Epidermal melanocyte (primary cell): ENCODE data around the gene POT1.

Source experiments
- DNase-seq: peaks from one replicate; pipeline ENCODE4 v3.0.0; 2011; ENCODE audit warnings: low spot score; ENCODE audit not compliant: insufficient read length

The POT1 gene

DNA sequence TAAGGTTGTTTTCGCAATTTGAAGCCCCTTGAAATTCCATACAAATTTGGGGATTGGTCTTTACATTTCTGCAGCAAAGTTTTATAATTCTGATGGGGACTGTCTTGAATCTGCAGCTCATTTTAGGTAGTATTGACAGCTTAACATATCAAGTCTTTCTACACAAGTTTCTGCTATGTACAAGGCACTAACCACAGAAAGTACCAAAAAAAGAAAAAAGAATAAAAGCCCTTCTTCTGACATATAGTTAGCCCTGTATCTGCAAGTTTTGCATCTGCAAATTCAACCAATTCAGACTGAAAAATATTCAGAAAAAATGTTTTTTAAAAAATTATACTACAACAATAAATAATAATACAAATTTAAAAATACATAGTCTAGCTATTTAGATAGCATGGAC, 15.3 kb downstream of the POT1 start:
- DNase-seq: no peak

DNA sequence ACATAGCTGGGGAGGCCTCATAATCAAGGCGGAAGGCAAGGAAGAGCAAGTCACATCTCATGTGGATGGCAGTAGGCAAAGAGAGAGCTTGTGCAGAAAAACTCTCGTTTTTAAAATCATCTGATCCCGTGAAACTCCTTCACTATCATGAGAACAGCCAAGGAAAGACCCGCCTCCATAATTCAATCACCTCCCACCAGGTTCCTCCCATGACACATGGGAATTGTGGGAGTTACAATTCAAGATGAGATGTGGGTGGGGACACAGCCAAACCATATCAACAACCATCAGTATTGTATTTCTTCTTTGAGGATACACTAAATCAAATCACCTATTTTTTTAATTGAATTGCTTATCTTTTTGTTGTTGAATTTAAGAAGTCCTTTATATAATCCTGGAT, 16.7 kb downstream of the POT1 start:
- no peak for DNase-seq

- no peak for DNase-seq
These were observed 19.8 kb downstream of the POT1 start for GRCh38 chr7:124909808-124910207.

DNA sequence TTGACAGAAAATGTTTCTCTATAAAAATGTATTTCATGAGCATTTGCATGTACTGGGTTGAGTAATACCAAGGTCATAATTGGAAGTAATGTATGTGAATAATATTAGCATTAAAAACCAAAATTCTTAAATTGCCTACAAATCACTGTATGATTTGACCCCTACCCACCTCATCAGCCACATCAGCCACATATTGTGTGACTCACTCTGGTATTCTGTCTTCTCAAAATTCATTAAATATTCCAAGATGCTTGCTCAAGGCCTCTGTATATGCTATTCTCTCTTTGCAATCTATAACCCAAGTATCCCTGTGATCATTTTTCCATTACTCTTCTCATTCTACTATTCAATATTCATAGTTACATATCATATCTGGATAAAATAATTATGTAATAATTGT, 21.4 kb downstream of the POT1 start:
- no peak for DNase-seq

GRCh38 chr7:124907490-124907889, 22.1 kb downstream of the POT1 start:
- no peak for DNase-seq

GRCh38 chr7:124898531-124898930, 31.1 kb downstream of the POT1 start:
- DNase-seq: no peak

DNA sequence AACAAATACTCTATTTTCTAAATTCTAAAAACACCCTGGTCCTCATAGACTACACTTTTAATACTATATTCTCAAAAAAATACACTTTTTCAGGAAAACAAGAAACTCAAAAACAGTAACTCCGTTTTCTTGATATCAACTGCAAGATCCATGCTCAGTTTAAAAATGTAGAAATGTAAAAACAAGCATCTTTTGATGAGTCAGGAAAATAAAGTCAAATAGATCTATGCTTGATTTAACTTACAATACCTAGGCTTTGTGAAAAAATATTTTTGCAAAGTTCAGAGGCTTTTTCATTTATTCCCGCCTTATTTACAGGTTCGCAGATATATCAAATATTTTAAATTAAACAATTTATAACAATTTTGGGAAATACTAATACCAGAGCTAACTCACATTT, 33.6 kb downstream of the POT1 start:
- no peak for DNase-seq

DNA sequence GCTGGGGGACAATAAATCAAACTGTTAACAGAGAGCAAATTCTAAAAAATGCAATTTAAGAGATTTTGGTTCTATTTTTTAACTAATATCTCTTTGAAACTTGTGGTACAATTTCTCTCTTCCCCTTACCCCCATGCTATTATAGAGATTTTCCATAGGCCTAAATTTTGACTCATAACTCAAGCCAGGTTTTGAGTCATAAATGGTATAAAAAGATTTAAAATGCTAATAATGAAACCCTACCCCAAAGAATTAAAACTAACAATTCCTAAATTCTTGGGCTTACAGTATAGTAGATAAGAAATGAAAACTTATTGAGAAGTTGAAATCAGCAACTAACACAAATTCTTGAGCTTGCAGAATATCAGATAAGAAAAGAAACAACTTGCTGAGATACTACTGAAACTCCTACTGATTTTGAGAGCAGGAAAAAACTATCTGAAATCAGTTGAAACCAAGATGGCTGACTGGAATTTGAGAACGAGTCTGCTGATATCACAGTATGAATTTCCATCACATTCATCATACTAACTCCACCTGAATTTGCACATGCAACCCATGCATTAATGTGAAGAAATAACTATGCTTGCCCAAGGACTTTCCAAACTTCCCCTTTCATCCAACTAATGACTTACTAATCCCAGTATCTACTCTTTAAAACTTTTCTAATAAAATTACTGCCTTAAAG, 36.3 kb downstream of the POT1 start:
- DNase-seq: no peak

GRCh38 chr7:124887247-124887646, 42.4 kb downstream of the POT1 start:
- no peak for DNase-seq

- DNase-seq: no peak
These were observed 47.6 kb downstream of the POT1 start for GRCh38 chr7:124881981-124882380.

GRCh38 chr7:124879771-124880170, 49.9 kb downstream of the POT1 start:
- DNase-seq: no peak

DNA sequence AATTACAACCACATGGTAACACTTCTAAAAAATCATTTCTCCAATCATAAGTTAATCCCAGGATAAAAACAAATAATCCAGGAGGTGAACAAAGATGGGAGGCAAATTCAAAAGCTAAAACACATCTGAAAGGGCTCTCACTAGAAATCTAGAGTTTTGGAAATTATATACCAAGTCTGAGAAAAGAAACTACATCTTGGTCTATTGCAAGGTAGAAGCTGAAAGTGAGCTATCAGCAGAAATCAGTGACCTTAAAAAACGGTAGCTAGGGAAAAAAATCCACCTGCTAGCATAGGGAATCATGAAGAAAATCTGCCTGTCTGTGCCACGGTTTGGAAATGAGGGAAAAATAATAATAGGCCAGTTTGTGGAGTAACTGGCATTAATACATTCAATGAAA, 50.5 kb downstream of the POT1 start:
- DNase-seq: no peak

DNA sequence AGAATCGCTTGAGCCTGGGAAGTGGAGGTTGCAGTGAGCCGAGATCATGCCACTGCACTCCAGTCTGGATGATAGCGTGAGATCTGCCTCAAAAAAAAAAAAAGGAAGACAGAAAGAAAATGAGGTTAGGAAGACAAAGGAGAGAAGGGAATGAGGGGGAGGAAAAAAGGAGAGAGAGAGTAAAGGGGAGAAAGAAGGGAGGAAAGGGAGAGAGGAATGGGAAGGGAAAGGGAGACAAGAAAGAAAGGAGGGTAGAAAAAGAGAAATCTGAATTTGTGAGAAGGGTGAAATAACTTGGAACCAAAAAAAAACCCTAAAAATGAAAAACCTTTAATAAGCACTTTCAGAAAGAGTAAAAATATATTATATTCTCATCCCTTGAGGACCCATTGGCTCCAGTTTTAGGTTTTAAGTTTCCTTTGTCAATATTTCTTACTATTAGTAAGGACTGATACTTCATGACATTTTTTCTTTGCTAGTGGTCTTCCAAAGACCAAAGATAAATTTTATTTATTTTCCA, 54.9 kb downstream of the POT1 start:
- no peak for DNase-seq

DNA sequence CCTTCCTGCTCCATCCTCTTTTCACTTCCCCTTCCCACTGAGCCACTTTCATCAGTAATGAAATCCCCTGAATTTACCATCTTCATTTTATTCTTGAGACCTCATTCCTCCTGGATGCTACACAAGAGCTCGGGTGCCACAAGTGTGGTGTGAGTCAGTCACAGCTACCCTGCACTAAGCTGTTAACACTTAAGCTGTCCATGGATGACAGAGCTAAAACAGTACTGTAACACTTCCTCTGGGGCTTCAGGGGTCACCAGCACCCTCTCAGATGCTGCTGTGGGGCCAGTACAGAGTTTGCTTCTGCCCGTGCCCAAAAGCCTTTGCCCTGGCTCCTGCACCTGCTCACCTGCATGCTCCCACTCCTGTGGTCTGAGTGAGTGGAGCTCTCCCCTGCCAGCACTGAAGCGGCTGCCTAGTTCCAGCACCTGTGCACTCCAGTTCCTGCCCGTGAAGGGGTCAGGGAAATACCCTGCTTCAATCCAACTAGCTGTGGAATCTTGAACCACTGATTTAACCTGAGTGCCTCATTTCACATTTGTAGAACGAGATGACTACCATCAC, 71.9 kb downstream of the POT1 start:
- DNase-seq: no peak

DNA sequence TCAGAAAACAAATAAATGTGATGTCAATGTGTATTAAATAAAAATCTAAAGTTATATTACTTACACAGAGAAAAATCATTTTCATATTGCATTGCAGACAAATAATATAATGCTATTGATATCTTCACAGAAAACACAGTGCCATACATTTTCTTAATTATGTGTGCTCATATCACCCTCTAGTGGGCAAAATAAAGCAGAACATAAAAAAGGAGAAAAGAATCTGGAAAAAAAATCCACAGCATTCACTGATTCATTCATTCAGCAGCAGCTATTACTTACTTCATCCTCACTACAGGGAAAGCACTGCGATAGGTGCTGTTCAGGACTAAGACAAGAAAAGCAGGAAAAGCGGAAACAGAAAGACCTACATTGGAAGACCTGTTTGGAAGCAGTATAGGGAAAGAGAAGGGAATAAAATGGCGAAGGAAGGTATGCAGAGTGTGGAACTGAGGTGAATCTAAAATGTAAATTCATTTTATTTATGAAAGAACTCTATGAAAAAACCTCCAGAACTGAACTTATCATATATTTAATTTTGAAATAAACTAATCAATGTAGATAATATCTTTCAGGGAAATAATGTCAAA, 73.2 kb downstream of the POT1 start:
- no peak for DNase-seq

GRCh38 chr7:124843336-124843735, 86.3 kb downstream of the POT1 start:
- no peak for DNase-seq

- no peak for DNase-seq
These were observed 89.2 kb downstream of the POT1 start for GRCh38 chr7:124840435-124840834.

- DNase-seq: no peak
These were observed 89.9 kb downstream of the POT1 start for GRCh38 chr7:124839687-124840086.

DNA sequence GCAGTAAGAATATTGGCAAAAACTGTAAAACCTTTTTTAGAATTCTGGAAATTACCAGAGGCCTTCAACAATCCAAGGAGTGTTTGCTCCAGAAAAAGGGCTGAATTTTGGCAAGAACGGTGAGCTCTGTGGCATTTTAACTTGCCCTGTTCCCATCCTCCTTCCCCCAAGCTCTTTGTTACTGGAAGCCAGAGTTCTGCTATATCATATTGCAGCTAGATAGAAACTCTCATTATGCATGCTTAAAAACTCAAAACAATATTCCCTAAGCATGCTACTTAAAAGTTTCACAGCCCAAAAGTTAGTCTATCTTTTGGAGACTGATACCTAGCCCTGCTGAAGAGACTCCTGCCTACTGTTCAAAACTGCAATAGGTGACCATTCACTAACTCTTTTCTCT, 93.5 kb downstream of the POT1 start:
- no peak for DNase-seq

GRCh38 chr7:124818807-124819206, 110.8 kb downstream of the POT1 start:
- DNase-seq: no peak

DNA sequence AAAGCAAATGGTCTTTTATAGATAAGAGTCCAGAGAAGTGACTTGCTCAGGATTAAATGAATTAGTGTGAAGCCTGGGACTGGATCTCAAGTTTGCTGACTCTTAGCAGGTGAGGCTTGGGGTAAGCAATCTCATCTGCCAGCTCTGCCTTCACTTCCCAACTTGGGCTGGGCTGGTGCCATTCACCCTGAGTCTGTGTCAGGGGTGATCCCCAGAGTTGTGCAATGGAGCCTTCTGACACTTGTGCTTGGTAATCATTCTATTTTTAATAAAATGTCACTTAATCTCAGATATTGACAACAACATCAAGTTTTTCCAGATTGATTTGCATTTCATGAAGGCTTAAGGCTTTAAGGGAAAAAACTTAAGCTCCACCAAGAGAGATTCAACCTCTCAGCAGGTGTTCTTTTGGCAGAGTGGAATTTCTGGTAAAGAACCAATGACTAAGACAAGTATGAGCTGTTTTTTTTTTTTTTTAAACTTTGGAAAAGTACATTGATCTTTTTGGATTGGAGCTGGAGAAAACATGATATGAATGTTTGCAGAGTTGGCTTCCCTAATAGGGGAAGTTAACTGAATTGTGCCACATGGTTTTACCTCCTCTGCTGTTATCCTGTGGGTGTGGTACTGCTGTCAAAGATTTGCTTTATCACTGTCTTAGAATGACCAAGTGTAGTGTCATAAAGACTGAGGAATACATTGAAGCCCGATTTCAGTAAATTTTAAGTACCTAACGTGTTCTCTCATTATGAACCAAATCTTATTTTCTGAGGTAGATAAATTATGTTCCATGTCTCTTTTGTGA, 115.4 kb downstream of the POT1 start:
- DNase-seq: no peak

- no peak for DNase-seq
These were observed 116.9 kb downstream of the POT1 start for GRCh38 chr7:124812764-124813163.
